GM06990 (cell line): Measurements from ENCODE around the gene TFAP2A.

Source experiments
- DNase-seq: peaks from one replicate; pipeline ENCODE4 v3.0.0-alpha.2; 2011; ENCODE audit not compliant: insufficient read length; ENCODE audit errors: extremely low read depth
- H3K27me3 ChIP-seq: replicated peaks from 2 replicates; pipeline ENCODE4 v1.6.0; 2011; ENCODE audit warnings: low read length; ENCODE audit not compliant: control insufficient read depth, insufficient read depth
- H3K36me3 ChIP-seq: 2 replicates; pipeline ENCODE4 v1.5.1; 2011; ENCODE audit warnings: low read length; ENCODE audit not compliant: control insufficient read depth, insufficient read depth
- H3K4me3 ChIP-seq: replicated peaks from 2 replicates; pipeline ENCODE4 v1.5.1; 2011; ENCODE audit warnings: low read depth, mild to moderate bottlenecking, control low read depth, low read length
- CTCF ChIP-seq: IDR thresholded peaks from 2 replicates; pipeline ENCODE4 v1.5.1; 2011; ENCODE audit warnings: low read length, control low read depth, mild to moderate bottlenecking, inconsistent platforms; ENCODE audit not compliant: insufficient read depth, poor library complexity, severe bottlenecking

The TFAP2A gene

GRCh38 chr6:10424040-10424439 lies 9.2 kb upstream of the TFAP2A start:
- Histone ChIP-seq H3K36me3 (no peaks in the 10 kb centered on the region), H3K4me3 (no peak overlapping the region), H3K27me3 (peaks cover 4% of the 10 kb centered on the region)
- no peak for DNase-seq
- TF ChIP-seq CTCF = peak; percentile 41

- no peak for DNase-seq
- H3K27me3 ChIP-seq = peaks cover 4% of the 10 kb centered on the region
- no peak for TF ChIP-seq CTCF
- H3K36me3 ChIP-seq = no peaks in the 10 kb centered on the region
- no peak overlapping the region for H3K4me3 ChIP-seq
Observed at GRCh38 chr6:10422737-10423034, 7.8 kb upstream of the TFAP2A start.

GRCh38 chr6:10421921-10422736 lies 7.3 kb upstream of the TFAP2A start:
- Histone ChIP-seq H3K4me3 (no peak overlapping the region), H3K36me3 (no peaks in the 10 kb centered on the region), H3K27me3 (peaks cover 4% of the 10 kb centered on the region)
- TF ChIP-seq CTCF = no peak
- no peak for DNase-seq

GRCh38 chr6:10421158-10421920 lies 6.5 kb upstream of the TFAP2A start:
- no peak for DNase-seq
- Histone ChIP-seq H3K27me3 (peaks cover 4% of the 10 kb centered on the region), H3K4me3 (no peak overlapping the region), H3K36me3 (no peaks in the 10 kb centered on the region)
- no peak for TF ChIP-seq CTCF

- Histone ChIP-seq H3K4me3 (no peak overlapping the region), H3K27me3 (peaks cover 4% of the 10 kb centered on the region), H3K36me3 (no peaks in the 10 kb centered on the region)
- no peak for DNase-seq
- no peak for TF ChIP-seq CTCF
Observed at GRCh38 chr6:10420546-10421157, 5.8 kb upstream of the TFAP2A start.
